Esophagus muscularis mucosa (tissue), 4 donors: ENCODE data around the gene FIGLA.

ENCODE experiments used
- CTCF ChIP-seq, 3 experiments: fragments of 200-600 bp in 2 of 3; fragments of 450-650 bp in 1 of 3; sonication (generic) in 2 of 3; IDR thresholded peaks; one replicate each; pipeline ENCODE4 v1.5.1; 2017 to 2019; ENCODE audit warnings: antibody characterized with exemption in 3 of 3, mild to moderate bottlenecking in 2 of 3, moderate library complexity in 1 of 3
- EP300 ChIP-seq: sonication (generic); formaldehyde crosslinking; IDR thresholded peaks from one replicate; pipeline ENCODE4 v1.6.1; 2017; ENCODE audit warnings: antibody characterized with exemption
- POLR2A ChIP-seq: fragments of 450-650 bp; IDR thresholded peaks from one replicate; pipeline ENCODE4 v1.6.1; 2017; ENCODE audit warnings: antibody characterized with exemption, moderate library complexity, mild to moderate bottlenecking, low read depth
- POLR2AphosphoS5 ChIP-seq, 2 donors: sonication (generic); formaldehyde crosslinking; IDR thresholded peaks; one replicate each; pipeline ENCODE4 v1.6.1; 2017; ENCODE audit warnings: antibody characterized with exemption in 2 of 2

GRCh38 chr2:70759446-70759845, 31.0 kb downstream of the FIGLA start:
- TF ChIP-seq CTCF (IDR thresholded peaks at IDR 0.05) (no peak), POLR2A (no peak), POLR2AphosphoS5 (IDR thresholded peaks at IDR 0.05) (no peak), EP300 (no peak)
